Nephron (organoid): Measurements from ENCODE around the gene KIF26A.

ENCODE experiments used
- H3K27ac Mint-ChIP-seq, 3 experiments: 2 replicates each; pipeline ENCODE4 v1.8.0; 2020; ENCODE audit warnings: mixed read lengths in 3 of 3, mild to moderate bottlenecking in 2 of 3, moderate library complexity in 1 of 3
- H3K27me3 Mint-ChIP-seq: 2 replicates; pipeline ENCODE4 v1.8.0; 2021; ENCODE audit warnings: low read depth, mild to moderate bottlenecking, moderate library complexity, mixed read lengths
- H3K36me3 Mint-ChIP-seq: 2 replicates; pipeline ENCODE4 v1.8.0; 2020; ENCODE audit warnings: low read depth, mixed read lengths
- H3K4me1 Mint-ChIP-seq: 2 replicates; pipeline ENCODE4 v1.8.0; 2020; ENCODE audit warnings: mixed read lengths
- H3K4me3 Mint-ChIP-seq, 3 experiments: 2 replicates each; pipeline ENCODE4 v1.8.0; 2020; ENCODE audit warnings: mild to moderate bottlenecking in 3 of 3, mixed read lengths in 3 of 3, moderate library complexity in 2 of 3
- H3K9me3 Mint-ChIP-seq: 2 replicates; pipeline ENCODE4 v1.8.0; 2020; ENCODE audit warnings: mixed read lengths
- CTCF ChIP-seq, 3 experiments: fragments of 200-600 bp; sonication (generic); IDR thresholded peaks; one replicate each; pipeline ENCODE4 v1.5.0; 2021; ENCODE audit warnings: antibody characterized with exemption in 3 of 3; ENCODE audit not compliant: unreplicated experiment in 3 of 3

Gene KIF26A

GRCh38 chr14:104172349-104172748, 34.0 kb downstream of the KIF26A start:
- TF ChIP-seq CTCF (IDR thresholded peaks at IDR 0.05; ENCODE audit: unreplicated experiment in 3 of 3) = no peak
- peaks cover 7% of the 10 kb centered on the region for H3K27me3 Mint-ChIP-seq
- H3K9me3 Mint-ChIP-seq = no peaks in the 10 kb centered on the region
- H3K27ac Mint-ChIP-seq = no peak overlapping the region
- no peak overlapping the region for H3K4me3 Mint-ChIP-seq
- H3K4me1 Mint-ChIP-seq = peaks cover 6% of the 10 kb centered on the region
- no peaks in the 10 kb centered on the region for H3K36me3 Mint-ChIP-seq

- Mint-ChIP-seq H3K36me3 (no peaks in the 10 kb centered on the region), H3K4me1 (peaks cover 6% of the 10 kb centered on the region), H3K4me3 (no peak overlapping the region), H3K27ac (no peak overlapping the region), H3K27me3 (peaks cover 7% of the 10 kb centered on the region), H3K9me3 (no peaks in the 10 kb centered on the region)
- TF ChIP-seq CTCF (IDR thresholded peaks at IDR 0.05; ENCODE audit: unreplicated experiment in 3 of 3) = no peak
These were observed 34.5 kb downstream of the KIF26A start for GRCh38 chr14:104172880-104173279.

- TF ChIP-seq CTCF (IDR thresholded peaks at IDR 0.05; ENCODE audit: unreplicated experiment in 3 of 3) = no peak
- H3K27me3 Mint-ChIP-seq = peaks cover 7% of the 10 kb centered on the region
- no peak overlapping the region for H3K27ac Mint-ChIP-seq
These were observed 35.7 kb downstream of the KIF26A start for GRCh38 chr14:104174051-104174450.

GRCh38 chr14:104175041-104175440, 36.7 kb downstream of the KIF26A start:
- TF ChIP-seq CTCF (IDR thresholded peaks at IDR 0.05; ENCODE audit: unreplicated experiment in 3 of 3) = no peak
- H3K9me3 Mint-ChIP-seq = no peaks in the 10 kb centered on the region
- H3K27me3 Mint-ChIP-seq = peaks cover 4% of the 10 kb centered on the region
- no peak overlapping the region for H3K27ac Mint-ChIP-seq
- H3K4me3 Mint-ChIP-seq = no peak overlapping the region
- peaks cover 3% of the 10 kb centered on the region for H3K4me1 Mint-ChIP-seq
- no peaks in the 10 kb centered on the region for H3K36me3 Mint-ChIP-seq

More at GRCh38 chr14:104174051-104174450, 35.7 kb downstream of the KIF26A start:
- no peaks in the 10 kb centered on the region for H3K9me3 Mint-ChIP-seq
- peaks cover 6% of the 10 kb centered on the region for H3K4me1 Mint-ChIP-seq
- no peak overlapping the region for H3K4me3 Mint-ChIP-seq
- no peaks in the 10 kb centered on the region for H3K36me3 Mint-ChIP-seq

GRCh38 chr14:104175811-104176210, 37.4 kb downstream of the KIF26A start:
- H3K4me3 Mint-ChIP-seq = no peak overlapping the region
- peaks cover 3% of the 10 kb centered on the region for H3K27me3 Mint-ChIP-seq
- no peak overlapping the region for H3K27ac Mint-ChIP-seq
- H3K36me3 Mint-ChIP-seq = no peaks in the 10 kb centered on the region
- H3K4me1 Mint-ChIP-seq = peaks cover 1% of the 10 kb centered on the region
- no peak for TF ChIP-seq CTCF (IDR thresholded peaks at IDR 0.05; ENCODE audit: unreplicated experiment in 3 of 3)
- H3K9me3 Mint-ChIP-seq = no peaks in the 10 kb centered on the region

GRCh38 chr14:104176611-104177010, 38.2 kb downstream of the KIF26A start:
- peaks cover 4% of the 10 kb centered on the region for H3K27me3 Mint-ChIP-seq
- no peaks in the 10 kb centered on the region for H3K36me3 Mint-ChIP-seq
- no peak overlapping the region for H3K27ac Mint-ChIP-seq
- H3K9me3 Mint-ChIP-seq = no peaks in the 10 kb centered on the region
- no peak overlapping the region for H3K4me3 Mint-ChIP-seq
- H3K4me1 Mint-ChIP-seq = peaks cover 6% of the 10 kb centered on the region
- no peak for TF ChIP-seq CTCF (IDR thresholded peaks at IDR 0.05; ENCODE audit: unreplicated experiment in 3 of 3)
